IPS-NIHi11 (cell line): Measurements from ENCODE around the gene PLA2G4D.
A peak's percentile ranks its signal among the peaks of the same experiment; 100 is the strongest.
"Not testable (repeated sequence)": the region's sequence is repeated elsewhere in the genome, so short reads cannot be mapped to it uniquely, and the experiment has no call there.

Experiments
- DNase-seq: peaks from one replicate; pipeline ENCODE4 v3.0.0; 2012; ENCODE audit warnings: mixed read lengths, low spot score

PLA2G4D gene

GRCh38 chr15:42128476-42128875 is 34.1 kb upstream of the PLA2G4D start:
- no peak for DNase-seq

GRCh38 chr15:42123546-42123945 is 29.2 kb upstream of the PLA2G4D start:
- DNase-seq: no peak

GRCh38 chr15:42121682-42122081 is 27.3 kb upstream of the PLA2G4D start:
- DNase-seq: no peak

GRCh38 chr15:42121021-42121420 is 26.7 kb upstream of the PLA2G4D start:
- no peak for DNase-seq

- no peak for DNase-seq
Observed at GRCh38 chr15:42120285-42120684, 25.9 kb upstream of the PLA2G4D start.

- DNase-seq: no peak
Observed at GRCh38 chr15:42119446-42119760, 25.0 kb upstream of the PLA2G4D start.

GRCh38 chr15:42118650-42119445 is 24.5 kb upstream of the PLA2G4D start:
- DNase-seq: peak; percentile 50

- DNase-seq: no peak
Observed at GRCh38 chr15:42111924-42112323, 17.6 kb upstream of the PLA2G4D start.

GRCh38 chr15:42110367-42110766 is 16.0 kb upstream of the PLA2G4D start:
- no peak for DNase-seq

GRCh38 chr15:42108806-42109205 is 14.4 kb upstream of the PLA2G4D start:
- DNase-seq: no peak

- DNase-seq: no peak
Observed at GRCh38 chr15:42108189-42108588, 13.8 kb upstream of the PLA2G4D start.

- DNase-seq: no peak
Observed at GRCh38 chr15:42107473-42107872, 13.1 kb upstream of the PLA2G4D start.

GRCh38 chr15:42106288-42106687 is 11.9 kb upstream of the PLA2G4D start:
- DNase-seq: no peak

GRCh38 chr15:42104095-42104891 is 9.9 kb upstream of the PLA2G4D start:
- DNase-seq: no peak

- DNase-seq: no peak
Observed at GRCh38 chr15:42102646-42103235, 8.4 kb upstream of the PLA2G4D start.

GRCh38 chr15:42101861-42102260 is 7.5 kb upstream of the PLA2G4D start:
- no peak for DNase-seq

- DNase-seq: no peak
Observed at GRCh38 chr15:42100021-42100800, 5.8 kb upstream of the PLA2G4D start.

- DNase-seq: no peak
Observed at GRCh38 chr15:42097018-42097417, 2.7 kb upstream of the PLA2G4D start.

- DNase-seq: no peak
Observed at GRCh38 chr15:42093966-42094365, 396 bp downstream of the PLA2G4D start.

GRCh38 chr15:42092398-42093318 is 1.7 kb downstream of the PLA2G4D start:
- no peak for DNase-seq

- DNase-seq: not testable (repeated sequence)
Observed at GRCh38 chr15:42091753-42092397, 2.5 kb downstream of the PLA2G4D start.
